Measurements from ENCODE around the gene CHST6. TPM values are rescaled to one million over a fixed set of nuclear protein-coding genes. Genes with fewer than 3 reads are reported as not detected.

The CHST6 gene
- total and polyA plus RNA-seq, 9 of the 15 experiments (the other 6 are each of a cell fraction or from before 2014, with no cell fraction given), result 0.01 to 0.05 (median 0.02) TPM; not detected in 6

DNA sequence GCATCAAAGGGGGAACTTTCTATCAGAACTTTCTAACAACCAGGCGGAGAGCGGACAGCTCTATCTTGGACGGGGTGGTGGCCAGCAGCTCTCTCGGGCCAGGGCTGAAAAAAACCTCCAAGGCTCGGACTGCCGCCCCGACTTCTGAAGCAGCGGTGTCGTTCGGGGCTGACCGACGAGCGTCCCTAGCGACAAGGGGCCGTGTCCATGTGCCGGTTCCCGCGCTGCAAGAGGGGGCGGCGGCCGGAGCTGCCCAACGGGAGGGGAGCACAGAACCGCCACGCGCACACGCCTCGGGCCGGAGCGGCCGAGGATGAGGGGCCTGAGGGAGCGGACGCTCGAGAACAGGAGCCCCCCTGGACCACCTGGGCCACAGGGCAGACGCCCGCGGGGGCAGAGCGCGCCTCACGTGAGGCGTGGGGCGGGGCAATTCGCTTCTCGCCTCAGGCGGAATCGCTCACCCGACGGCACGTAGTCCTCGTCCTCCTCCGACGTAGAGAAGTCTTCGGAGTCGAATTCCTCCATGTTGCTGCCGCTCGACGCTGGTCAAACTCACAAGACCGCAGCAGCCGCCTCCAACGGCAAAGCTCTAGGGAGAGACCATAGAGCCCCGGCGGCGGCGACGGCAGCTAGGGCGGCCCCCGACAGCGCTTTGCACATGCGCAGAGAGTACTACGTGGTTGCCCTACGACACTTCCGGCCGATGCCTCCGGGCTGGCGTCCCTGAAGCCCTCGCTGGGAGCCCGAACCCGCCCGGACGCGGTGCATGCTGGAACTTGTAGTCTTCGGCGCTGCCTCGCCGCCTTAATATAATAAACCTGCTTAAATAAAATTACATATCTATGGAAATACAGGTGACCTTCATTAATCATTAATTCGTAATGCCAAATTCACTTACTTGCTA is 62.2 kb downstream of the CHST6 start, which contains the start of gene CFDP1 (continued):
- TF ChIP-seq ELF1 (tag; IDR thresholded peaks at IDR 0.05) (peak; percentile 41), ZNF76 (CRISPR knock-in tag; IDR thresholded peaks at IDR 0.05; ENCODE audit: borderline replicate concordance) (peak; percentile 51; the same call in 1 of the 2 replicates), ATF6 (CRISPR knock-in tag; IDR thresholded peaks at IDR 0.05) (peak; percentile 89), CCNT2 (IDR thresholded peaks at IDR 0.05; ENCODE audit: borderline replicate concordance, extremely low read depth, insufficient read length, low read depth, low read length) (peak; percentile 70), MTA3 (IDR thresholded peaks at IDR 0.05; ENCODE audit: borderline replicate concordance) (peak; percentile 36; the same call in 1 of the 2 replicates), ZNF740 (CRISPR knock-in tag; IDR thresholded peaks at IDR 0.05) (no peak), ZNF740 (tag; IDR thresholded peaks at IDR 0.05) (0 out of 4 replicates have a peak, but pooled peaks of 1 of the 2 experiments have one; percentile 21), CTBP1 (IDR thresholded peaks at IDR 0.05; ENCODE audit: borderline replicate concordance) (peak; percentile 46; the same call in 1 of the 2 replicates), MAX (CRISPR knock-in tag; IDR thresholded peaks at IDR 0.05) (peak; percentile 99), SUPT5H (IDR thresholded peaks at IDR 0.05) (peak; percentile 64), ESRRA (IDR thresholded peaks at IDR 0.05; ENCODE audit: borderline replicate concordance, low read depth) (no peak; the same call in 1 of the 2 replicates), HNRNPK (IDR thresholded peaks at IDR 0.05; ENCODE audit: low read depth, low read length, poor library complexity, severe bottlenecking) (no peak), GABPA (tag; conservative IDR thresholded peaks at IDR 0.05; ENCODE audit: low read depth) (peak; percentile 95), TBP (optimal IDR thresholded peaks at IDR 0.05; ENCODE audit: low read depth, low read length) (no peak), ZNF263 (CRISPR knock-in tag; IDR thresholded peaks at IDR 0.05; ENCODE audit: borderline replicate concordance) (peak; percentile 47), STAG1 (CRISPR knock-in tag; IDR thresholded peaks at IDR 0.05; ENCODE audit: borderline replicate concordance) (peak; percentile 36; the same call in 1 of the 2 replicates), CC2D1A (IDR thresholded peaks at IDR 0.05) (no peak), SMARCA5 (IDR thresholded peaks at IDR 0.05) (no peak), ATF7 (IDR thresholded peaks at IDR 0.05) (peak; percentile 52; the same call in 1 of the 2 replicates)
- TF ChIP-seq, protein P1, sequence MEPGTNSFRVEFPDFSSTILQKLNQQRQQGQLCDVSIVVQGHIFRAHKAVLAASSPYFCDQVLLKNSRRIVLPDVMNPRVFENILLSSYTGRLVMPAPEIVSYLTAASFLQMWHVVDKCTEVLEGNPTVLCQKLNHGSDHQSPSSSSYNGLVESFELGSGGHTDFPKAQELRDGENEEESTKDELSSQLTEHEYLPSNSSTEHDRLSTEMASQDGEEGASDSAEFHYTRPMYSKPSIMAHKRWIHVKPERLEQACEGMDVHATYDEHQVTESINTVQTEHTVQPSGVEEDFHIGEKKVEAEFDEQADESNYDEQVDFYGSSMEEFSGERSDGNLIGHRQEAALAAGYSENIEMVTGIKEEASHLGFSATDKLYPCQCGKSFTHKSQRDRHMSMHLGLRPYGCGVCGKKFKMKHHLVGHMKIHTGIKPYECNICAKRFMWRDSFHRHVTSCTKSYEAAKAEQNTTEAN (CRISPR knock-in tag; IDR thresholded peaks at IDR 0.05), result no peak
- TF ChIP-seq, protein P2, sequence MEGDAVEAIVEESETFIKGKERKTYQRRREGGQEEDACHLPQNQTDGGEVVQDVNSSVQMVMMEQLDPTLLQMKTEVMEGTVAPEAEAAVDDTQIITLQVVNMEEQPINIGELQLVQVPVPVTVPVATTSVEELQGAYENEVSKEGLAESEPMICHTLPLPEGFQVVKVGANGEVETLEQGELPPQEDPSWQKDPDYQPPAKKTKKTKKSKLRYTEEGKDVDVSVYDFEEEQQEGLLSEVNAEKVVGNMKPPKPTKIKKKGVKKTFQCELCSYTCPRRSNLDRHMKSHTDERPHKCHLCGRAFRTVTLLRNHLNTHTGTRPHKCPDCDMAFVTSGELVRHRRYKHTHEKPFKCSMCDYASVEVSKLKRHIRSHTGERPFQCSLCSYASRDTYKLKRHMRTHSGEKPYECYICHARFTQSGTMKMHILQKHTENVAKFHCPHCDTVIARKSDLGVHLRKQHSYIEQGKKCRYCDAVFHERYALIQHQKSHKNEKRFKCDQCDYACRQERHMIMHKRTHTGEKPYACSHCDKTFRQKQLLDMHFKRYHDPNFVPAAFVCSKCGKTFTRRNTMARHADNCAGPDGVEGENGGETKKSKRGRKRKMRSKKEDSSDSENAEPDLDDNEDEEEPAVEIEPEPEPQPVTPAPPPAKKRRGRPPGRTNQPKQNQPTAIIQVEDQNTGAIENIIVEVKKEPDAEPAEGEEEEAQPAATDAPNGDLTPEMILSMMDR (IDR thresholded peaks at IDR 0.05 in 2 of 3, conservative IDR thresholded peaks at IDR 0.05 in 1 of 3; ENCODE audit: insufficient read depth in 2 of 3, low read depth in 1 of 3, low read length in 3 of 3), result peak in 2 of 3 experiments; percentile 8 to 30; a peak in 2 of 6 replicates

Measured in K562 (cell line).